GM23338 (cell line): ENCODE measurements around the gene ULK2. TPM values are rescaled to one million over a fixed set of nuclear protein-coding genes. Genes with fewer than 3 reads are reported as not detected.

Source experiments
- ATAC-seq: fragments of 200-7000 bp; cut with Tn5 transposase; 3 replicates; pipeline ENCODE4 v1.9.1; 2020
- DNase-seq: peaks from one replicate; pipeline ENCODE4 v3.0.0-alpha.2; 2015; ENCODE audit warnings: low spot score
- H2AFZ ChIP-seq: fragments of 200-600 bp; sonication (generic); 2 replicates; pipeline ENCODE4 v1.8.0; 2016; ENCODE audit warnings: antibody characterized with exemption, mild to moderate bottlenecking, moderate library complexity
- H3F3A ChIP-seq: fragments of 200-600 bp; sonication (generic); replicated peaks from 2 replicates; pipeline ENCODE4 v1.8.0; 2017; ENCODE audit warnings: antibody characterized with exemption, mixed run types, low read depth
- H3K27ac ChIP-seq: fragments of 200-600 bp; sonication (generic); 2 replicates; pipeline ENCODE4 v1.6.1; 2016; ENCODE audit warnings: low read depth
- H3K27me3 ChIP-seq: fragments of 200-600 bp; sonication (generic); 2 replicates; pipeline ENCODE4 v1.8.0; 2016; ENCODE audit warnings: mild to moderate bottlenecking, mixed run types, moderate library complexity; ENCODE audit not compliant: insufficient read depth
- H3K36me3 ChIP-seq: fragments of 200-600 bp; sonication (generic); 2 replicates; pipeline ENCODE4 v1.8.0; 2016; ENCODE audit warnings: mild to moderate bottlenecking; ENCODE audit not compliant: insufficient read depth
- H3K4me1 ChIP-seq: fragments of 200-600 bp; sonication (generic); 2 replicates; pipeline ENCODE4 v1.8.0; 2016; ENCODE audit warnings: mild to moderate bottlenecking, moderate library complexity; ENCODE audit not compliant: insufficient read depth
- H3K4me2 ChIP-seq: fragments of 200-600 bp; sonication (generic); 2 replicates; pipeline ENCODE4 v1.7.1; 2017; ENCODE audit warnings: mixed run types
- H3K4me3 ChIP-seq: fragments of 200-600 bp; sonication (generic); 2 replicates; pipeline ENCODE4 v1.6.1; 2016; ENCODE audit warnings: mixed run types
- H3K79me2 ChIP-seq: fragments of 200-600 bp; sonication (generic); replicated peaks from 2 replicates; pipeline ENCODE4 v1.8.0; 2017; ENCODE audit warnings: mild to moderate bottlenecking; ENCODE audit not compliant: insufficient read depth
- H3K9me2 ChIP-seq: fragments of 200-600 bp; sonication (generic); 2 replicates; pipeline ENCODE4 v1.8.0; 2017; ENCODE audit not compliant: insufficient read depth
- H4K20me1 ChIP-seq: fragments of 200-600 bp; sonication (generic); replicated peaks from 2 replicates; pipeline ENCODE4 v1.8.0; 2017; ENCODE audit warnings: mild to moderate bottlenecking; ENCODE audit not compliant: insufficient read depth
- H3K27ac Mint-ChIP-seq: 2 replicates; pipeline ENCODE4 v1.8.0; 2020; ENCODE audit warnings: inconsistent platforms, mild to moderate bottlenecking, moderate library complexity, mixed read lengths
- H3K27me3 Mint-ChIP-seq: 3 replicates; pipeline ENCODE4 v1.8.0; 2022; ENCODE audit warnings: low read depth, mild to moderate bottlenecking, moderate library complexity, mixed read lengths, inconsistent platforms; ENCODE audit not compliant: insufficient read depth, poor library complexity
- H3K36me3 Mint-ChIP-seq: 3 replicates; pipeline ENCODE4 v1.8.0; 2021; ENCODE audit warnings: low read depth, mild to moderate bottlenecking, inconsistent platforms, moderate library complexity, mixed read lengths
- H3K4me1 Mint-ChIP-seq: 3 replicates; pipeline ENCODE4 v1.8.0; 2020; ENCODE audit warnings: mild to moderate bottlenecking, inconsistent platforms, mixed read lengths
- H3K4me3 Mint-ChIP-seq: 3 replicates; pipeline ENCODE4 v1.8.0; 2021; ENCODE audit warnings: moderate library complexity, mild to moderate bottlenecking, inconsistent platforms, mixed read lengths
- H3K9me3 Mint-ChIP-seq: 3 replicates; pipeline ENCODE4 v1.8.0; 2020; ENCODE audit warnings: moderate library complexity, mild to moderate bottlenecking, inconsistent platforms, mixed read lengths
- CTCF ChIP-seq, 2 experiments: fragments of 200-600 bp in 1 of 2; sonication (generic) in 1 of 2; conservative IDR thresholded peaks; 2 replicates each; pipeline versions ENCODE4 v1.5.1 to v1.6.1; 2016 to 2017; ENCODE audit warnings: antibody characterized with exemption in 2 of 2, low read depth in 2 of 2, mild to moderate bottlenecking in 2 of 2, moderate library complexity in 1 of 2
- EZH2phosphoT487 ChIP-seq: fragments of 200-600 bp; sonication (generic); IDR thresholded peaks from one replicate; pipeline ENCODE4 v1.8.1; 2018; ENCODE audit warnings: antibody characterized with exemption; ENCODE audit not compliant: unreplicated experiment
- JUNB ChIP-seq: IDR thresholded peaks from one replicate; pipeline ENCODE4 v1.6.1; 2016; ENCODE audit warnings: antibody characterized with exemption; ENCODE audit not compliant: unreplicated experiment
- NANOG ChIP-seq: IDR thresholded peaks from 2 replicates; pipeline ENCODE4 v1.6.1; 2016; ENCODE audit warnings: antibody characterized with exemption, borderline replicate concordance
- POLR2AphosphoS5 ChIP-seq: IDR thresholded peaks from 2 replicates; pipeline ENCODE4 v1.6.1; 2016; ENCODE audit warnings: antibody characterized with exemption, low read depth
- REST ChIP-seq: IDR thresholded peaks from one replicate; pipeline ENCODE4 v1.6.1; 2018; ENCODE audit warnings: antibody characterized with exemption; ENCODE audit not compliant: unreplicated experiment
- STAT1 ChIP-seq: IDR thresholded peaks from one replicate; pipeline ENCODE4 v1.6.1; 2016; ENCODE audit warnings: antibody characterized with exemption; ENCODE audit not compliant: unreplicated experiment
- ZNF462 ChIP-seq: fragments of 250-450 bp; sonication (Bioruptor Pico); IDR thresholded peaks from 2 replicates; pipeline ENCODE4 v1.5.0; 2020; ENCODE audit warnings: mild to moderate bottlenecking, moderate library complexity
- polyA plus RNA-seq: library from polyadenylated mRNA; unstranded; fragments of >200 nt; fragmentation: Nextera tagmentation; extraction: Ambion mirVana; gene quantifications from 2 replicates; pipeline ENCODE4 v1.2.1, GENCODE V29; 2016
- total RNA-seq: library from RNA; depleted of rRNA; stranded (reverse); fragments of >200 nt; shearing (Covaris generic); gene quantifications from 2 replicates; pipeline ENCODE4 v1.2.3, GENCODE V29; 2014

The ULK2 gene
- total and polyA plus RNA-seq, 2 experiments from 2014 or later: 1.6 to 3.0 TPM

GRCh38 chr17:19812407-19812806 is 55.3 kb downstream of the ULK2 start:
- no peaks in the 10 kb centered on the region for H4K20me1 ChIP-seq
- no peak overlapping the region for H3K27ac ChIP-seq
- Mint-ChIP-seq H3K27ac (no peak overlapping the region), H3K36me3 (no peaks in the 10 kb centered on the region; the same call in 2 of the 3 replicates), H3K4me1 (no peaks in the 10 kb centered on the region), H3K4me3 (no peak overlapping the region), H3K27me3 (peaks cover 2% of the 10 kb centered on the region), H3K9me3 (no peaks in the 10 kb centered on the region)
- no peak overlapping the region for H3K4me3 ChIP-seq
- H3K27me3 ChIP-seq: no peaks in the 10 kb centered on the region
- no peaks in the 10 kb centered on the region for H3F3A ChIP-seq
- ATAC-seq: 0 out of 3 replicates have a peak, but pooled peaks have one; percentile 35
- H3K79me2 ChIP-seq: no peaks in the 10 kb centered on the region
- no peak overlapping the region for H2AFZ ChIP-seq
- no peaks in the 10 kb centered on the region for H3K9me2 ChIP-seq
- H3K4me2 ChIP-seq: no peak overlapping the region
- TF ChIP-seq CTCF (conservative IDR thresholded peaks at IDR 0.05; ENCODE audit: low read depth in 2 of 2) (peak; percentile 49 to 54), NANOG (no peak)
- peak; percentile 15 for DNase-seq
- no peaks in the 10 kb centered on the region for H3K4me1 ChIP-seq
- no peaks in the 10 kb centered on the region for H3K36me3 ChIP-seq

GRCh38 chr17:19805006-19805405 is 62.7 kb downstream of the ULK2 start:
- Mint-ChIP-seq H3K9me3 (no peaks in the 10 kb centered on the region), H3K36me3 (peaks cover 8% of the 10 kb centered on the region; the same call in 2 of the 3 replicates), H3K27me3 (no peaks in the 10 kb centered on the region), H3K4me3 (no peak overlapping the region), H3K27ac (no peak overlapping the region), H3K4me1 (no peaks in the 10 kb centered on the region)
- H2AFZ ChIP-seq: no peak overlapping the region
- no peak for DNase-seq
- no peaks in the 10 kb centered on the region for H3K36me3 ChIP-seq
- H3K4me3 ChIP-seq: no peak overlapping the region
- H3F3A ChIP-seq: no peaks in the 10 kb centered on the region
- no peaks in the 10 kb centered on the region for H3K9me2 ChIP-seq
- no peak for ATAC-seq
- no peaks in the 10 kb centered on the region for H3K27me3 ChIP-seq
- no peaks in the 10 kb centered on the region for H3K4me1 ChIP-seq
- H3K27ac ChIP-seq: no peak overlapping the region
- H3K4me2 ChIP-seq: no peak overlapping the region
- H3K79me2 ChIP-seq: no peaks in the 10 kb centered on the region
- H4K20me1 ChIP-seq: no peaks in the 10 kb centered on the region
- TF ChIP-seq JUNB (no peak), ZNF462 (CRISPR knock-in tag) (no peak), STAT1 (no peak), EZH2phosphoT487 (no peak), POLR2AphosphoS5 (no peak), NANOG (no peak), REST (no peak), CTCF (conservative IDR thresholded peaks at IDR 0.05; ENCODE audit: low read depth in 2 of 2) (no peak)
